HUES48 (cell line): ENCODE measurements around the gene SLC26A3.

Source experiments
- H3K27ac ChIP-seq: one replicate; pipeline ENCODE4 v1.7.0; 2013; ENCODE audit warnings: low read depth, low read length, inconsistent platforms
- H3K27me3 ChIP-seq: 2 replicates; pipeline ENCODE4 v1.6.1; 2013; ENCODE audit warnings: mild to moderate bottlenecking, low read length; ENCODE audit not compliant: control insufficient read depth, insufficient read depth
- H3K36me3 ChIP-seq: 2 replicates; pipeline ENCODE4 v1.6.1; 2013; ENCODE audit warnings: low read length; ENCODE audit not compliant: control insufficient read depth, insufficient read depth
- H3K4me1 ChIP-seq: 2 replicates; pipeline ENCODE4 v1.6.1; 2013; ENCODE audit warnings: mild to moderate bottlenecking, low read length; ENCODE audit not compliant: control insufficient read depth, insufficient read depth
- H3K4me3 ChIP-seq: 2 replicates; pipeline ENCODE4 v1.5.1; 2013; ENCODE audit warnings: mild to moderate bottlenecking, low read depth, low read length
- H3K9ac ChIP-seq: 2 replicates; pipeline ENCODE4 v1.6.1; 2013; ENCODE audit warnings: mild to moderate bottlenecking, low read depth, low read length, moderate library complexity
- H3K9me3 ChIP-seq: 2 replicates; pipeline ENCODE4 v1.6.1; 2013; ENCODE audit warnings: low read length; ENCODE audit not compliant: control insufficient read depth, insufficient read depth

Gene SLC26A3

DNA sequence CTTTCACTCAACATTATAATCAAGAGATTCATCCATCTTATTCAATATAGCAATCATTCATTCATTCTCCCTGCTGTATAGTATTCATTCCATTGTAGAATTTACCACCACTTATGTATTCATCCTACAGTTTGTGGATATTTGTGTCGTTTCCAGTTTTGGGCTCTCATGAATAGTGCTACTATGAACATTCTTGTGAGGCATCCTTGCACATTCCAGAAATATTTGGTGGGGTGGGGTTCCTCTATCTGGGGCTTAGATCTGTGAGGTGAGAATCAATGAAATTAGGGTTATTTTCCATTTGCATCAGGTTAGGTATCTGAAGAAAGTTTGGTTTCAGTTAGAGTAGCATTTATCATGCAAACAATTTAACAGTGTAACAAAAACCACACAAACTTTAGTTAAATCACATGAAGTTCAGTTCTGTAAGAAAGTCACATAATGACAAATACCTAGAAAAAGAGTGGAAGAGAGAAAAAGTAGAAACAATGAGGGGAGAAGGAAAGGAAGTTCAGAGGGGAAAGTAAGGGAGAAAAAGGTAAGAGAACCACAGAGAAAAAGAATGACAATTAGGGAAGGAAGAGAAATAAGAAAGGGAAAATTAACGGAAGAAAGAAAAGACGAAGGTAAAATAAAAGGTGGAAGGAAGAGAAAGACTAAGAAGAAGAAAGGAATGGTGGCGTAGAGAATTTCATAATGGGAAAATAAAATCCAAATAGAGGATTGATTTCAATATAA lies 84.4 kb downstream of the SLC26A3 start:
- Histone ChIP-seq H3K27me3 (no peaks in the 10 kb centered on the region), H3K36me3 (no peaks in the 10 kb centered on the region), H3K4me1 (peaks cover 3% of the 10 kb centered on the region; the same call in 1 of the 2 replicates), H3K4me3 (no peak overlapping the region), H3K9me3 (no peaks in the 10 kb centered on the region), H3K9ac (no peak overlapping the region), H3K27ac (no peak overlapping the region)

DNA sequence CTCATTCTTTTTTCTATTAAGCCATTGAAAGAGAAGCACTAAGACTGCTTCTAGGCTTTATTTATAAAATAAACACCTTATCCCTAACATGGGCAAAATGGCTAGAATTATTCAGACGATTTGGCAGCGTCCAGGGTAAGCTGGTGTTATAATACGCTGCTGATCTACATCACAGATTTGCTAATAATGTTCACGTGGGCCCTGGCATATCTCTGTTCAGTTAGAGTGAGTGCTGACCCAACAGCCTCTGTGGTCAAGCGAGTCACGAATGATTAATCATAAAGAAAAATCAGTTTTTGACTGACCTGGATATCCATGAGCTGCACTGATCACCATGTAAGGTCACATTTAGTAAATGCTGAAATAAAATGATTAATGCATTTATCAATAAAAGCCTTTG lies 87.5 kb downstream of the SLC26A3 start:
- H3K4me3 ChIP-seq: no peak overlapping the region
- no peaks in the 10 kb centered on the region for H3K36me3 ChIP-seq
- H3K9me3 ChIP-seq: no peaks in the 10 kb centered on the region
- no peaks in the 10 kb centered on the region for H3K4me1 ChIP-seq
- no peak overlapping the region for H3K27ac ChIP-seq
- H3K9ac ChIP-seq: no peak overlapping the region
- H3K27me3 ChIP-seq: no peaks in the 10 kb centered on the region
